Measurements from ENCODE around the gene MAPK1. TPM values are rescaled to one million over a fixed set of nuclear protein-coding genes. Genes with fewer than 3 reads are reported as not detected.

MAPK1 gene
- total and polyA plus RNA-seq, 9 of the 15 experiments (the other 6 are each of a cell fraction or from before 2014, with no cell fraction given), result 46.3 to 575 (median 283) TPM

DNA sequence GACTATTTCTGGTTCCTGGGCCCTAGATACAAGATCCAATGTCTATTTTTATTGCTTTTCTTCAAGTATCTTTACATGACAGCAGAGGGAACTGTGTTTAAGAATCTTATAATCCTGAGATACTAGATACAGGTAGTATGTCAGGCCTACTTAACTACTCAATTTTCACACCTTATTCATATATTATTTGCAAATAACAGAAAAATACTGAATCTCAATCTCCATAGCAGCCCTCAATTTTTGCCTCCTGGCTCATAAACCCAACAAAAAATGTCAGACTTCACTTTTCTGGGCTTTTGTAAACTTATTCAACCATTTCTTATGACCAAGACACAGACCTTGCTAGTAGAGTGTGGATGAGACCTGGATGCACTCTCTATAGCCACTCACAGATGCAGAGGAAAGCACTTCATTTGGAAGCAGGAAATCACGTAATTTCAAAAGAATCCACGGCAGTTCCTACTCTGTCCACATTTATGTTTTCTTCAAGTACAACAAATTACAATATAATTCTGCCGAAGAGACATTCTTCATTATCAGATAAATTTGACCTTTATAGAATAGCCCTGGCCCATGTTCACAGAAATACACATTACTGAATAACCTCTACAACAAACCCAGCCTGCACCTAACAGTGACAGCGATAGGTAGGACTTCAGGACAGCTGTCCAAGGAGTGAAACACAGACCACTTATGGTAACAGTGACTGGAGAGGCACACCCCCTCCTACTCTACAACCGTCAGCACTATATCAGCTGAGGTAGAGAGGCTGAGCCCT lies 69.8 kb downstream of the MAPK1 start (continued):
- no peak for TF ChIP-seq KHSRP (IDR thresholded peaks at IDR 0.05)
- TF ChIP-seq, protein P1, sequence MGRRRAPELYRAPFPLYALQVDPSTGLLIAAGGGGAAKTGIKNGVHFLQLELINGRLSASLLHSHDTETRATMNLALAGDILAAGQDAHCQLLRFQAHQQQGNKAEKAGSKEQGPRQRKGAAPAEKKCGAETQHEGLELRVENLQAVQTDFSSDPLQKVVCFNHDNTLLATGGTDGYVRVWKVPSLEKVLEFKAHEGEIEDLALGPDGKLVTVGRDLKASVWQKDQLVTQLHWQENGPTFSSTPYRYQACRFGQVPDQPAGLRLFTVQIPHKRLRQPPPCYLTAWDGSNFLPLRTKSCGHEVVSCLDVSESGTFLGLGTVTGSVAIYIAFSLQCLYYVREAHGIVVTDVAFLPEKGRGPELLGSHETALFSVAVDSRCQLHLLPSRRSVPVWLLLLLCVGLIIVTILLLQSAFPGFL (CRISPR knock-in tag; IDR thresholded peaks at IDR 0.05), result peak; percentile 85; the same call in 1 of the 2 replicates

DNA sequence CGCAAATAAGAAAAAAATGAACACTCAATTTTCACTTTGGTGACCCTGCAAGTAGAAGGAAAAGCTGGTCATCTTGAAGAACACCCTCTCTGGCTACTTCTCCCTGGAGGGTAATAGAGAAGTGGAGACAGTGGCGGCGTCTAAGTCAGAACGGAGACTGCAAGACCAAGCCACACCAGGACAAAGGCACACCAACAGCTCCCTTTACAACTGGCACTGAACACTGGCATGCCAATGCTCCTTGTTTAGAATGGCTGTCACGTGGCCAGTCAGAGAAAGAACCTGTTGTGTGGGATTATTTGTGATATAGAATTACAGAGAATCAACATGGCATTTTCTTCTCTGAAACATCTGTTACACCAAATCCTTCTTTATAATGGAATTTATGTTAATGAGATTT lies 70.6 kb downstream of the MAPK1 start:
- in situ Hi-C loops (cut with MboI), result no loop called here
- ChIA-PET POLR2A (interaction anchor here (0.8 to 3.6 kb wide), 9 partner anchors 9 to 52 kb away, joined by 3 to 16 read pairs (median 5); no protein-coding TSS in a partner anchor), CTCF (ENCODE audit: low intra/inter-chr PET ratio) (no interaction called here)
- Histone ChIP-seq H3K9me1 (ENCODE audit: control insufficient read depth, insufficient read depth, low read length) (peaks cover 8% of the 10 kb centered on the region), H3K4me1 (replicated peaks in 1 of 2; ENCODE audit: control insufficient read depth in 2 of 2, insufficient read depth in 2 of 2, low read length in 2 of 2) (peaks cover 0 to 5% of the 10 kb centered on the region in 2 experiments; a peak in 3 of 5 replicates), H4K20me1 (replicated peaks; ENCODE audit: control insufficient read depth, insufficient read depth, low read length) (peaks cover 5% of the 10 kb centered on the region), H3K79me2 (ENCODE audit: control insufficient read depth, insufficient read depth, low read length) (no peaks in the 10 kb centered on the region), H3K4me3 (no peak overlapping the region), H3K4me2 (ENCODE audit: insufficient read depth, low read length) (no peak overlapping the region), H3K27me3 (ENCODE audit: control insufficient read depth in 2 of 2, insufficient read depth in 2 of 2, low read length in 2 of 2) (no peaks in the 10 kb centered on the region), H3K9me3 (replicated peaks; ENCODE audit: control insufficient read depth, insufficient read depth, low read depth, low read length) (no peaks in the 10 kb centered on the region), H3K9ac (ENCODE audit: insufficient read depth in 1 of 2, low read depth in 2 of 2, low read length in 2 of 2) (no peak overlapping the region), H2AFZ (ENCODE audit: low read depth, low read length) (no peak overlapping the region), H3K36me3 (ENCODE audit: control insufficient read depth, insufficient read depth, low read length) (peaks cover 87% of the 10 kb centered on the region), H3K27ac (ENCODE audit: extremely low read depth, low read depth, low read length) (no peak overlapping the region)
- no peak for ATAC-seq
- intact Hi-C loops (cut with micrococcal nuclease), result no loop called here
- no peak for FAIRE-seq
- 93% methylated on average over 5 of the region's 5 CpGs for WGBS (ENCODE audit: insufficient coverage, low coverage, missing lambda C conversion rate)
- peak in 2 of 4 experiments; percentile 38 to 47 for DNase-seq (ENCODE audit: extremely low read depth in 1 of 4, low spot score in 3 of 4)
- BruUV-seq (replicated peaks), result TSS peak; percentile 15
- TF ChIP-seq ZBTB8A (IDR thresholded peaks at IDR 0.05; ENCODE audit: partially characterized antibody) (no peak), MED1 (CRISPR knock-in tag; IDR thresholded peaks at IDR 0.05; ENCODE audit: borderline replicate concordance) (peak; percentile 78; the same call in 1 of the 2 replicates), GATA2 (CRISPR knock-in tag; IDR thresholded peaks at IDR 0.05) (no peak), ZNF224 (CRISPR knock-in tag; IDR thresholded peaks at IDR 0.05) (peak; percentile 64; the same call in 1 of the 2 replicates), TEAD4 (IDR thresholded peaks at IDR 0.05; ENCODE audit: low read length) (no peak), TEAD4 (CRISPR knock-in tag; IDR thresholded peaks at IDR 0.05; ENCODE audit: borderline replicate concordance) (0 out of 2 replicates have a peak, but pooled peaks have one; percentile 41)
- TF ChIP-seq, protein P2, sequence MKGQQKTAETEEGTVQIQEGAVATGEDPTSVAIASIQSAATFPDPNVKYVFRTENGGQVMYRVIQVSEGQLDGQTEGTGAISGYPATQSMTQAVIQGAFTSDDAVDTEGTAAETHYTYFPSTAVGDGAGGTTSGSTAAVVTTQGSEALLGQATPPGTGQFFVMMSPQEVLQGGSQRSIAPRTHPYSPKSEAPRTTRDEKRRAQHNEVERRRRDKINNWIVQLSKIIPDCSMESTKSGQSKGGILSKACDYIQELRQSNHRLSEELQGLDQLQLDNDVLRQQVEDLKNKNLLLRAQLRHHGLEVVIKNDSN (CRISPR knock-in tag; IDR thresholded peaks at IDR 0.05), result peak; percentile 43; the same call in 1 of the 2 replicates
- TF ChIP-seq, protein P3, sequence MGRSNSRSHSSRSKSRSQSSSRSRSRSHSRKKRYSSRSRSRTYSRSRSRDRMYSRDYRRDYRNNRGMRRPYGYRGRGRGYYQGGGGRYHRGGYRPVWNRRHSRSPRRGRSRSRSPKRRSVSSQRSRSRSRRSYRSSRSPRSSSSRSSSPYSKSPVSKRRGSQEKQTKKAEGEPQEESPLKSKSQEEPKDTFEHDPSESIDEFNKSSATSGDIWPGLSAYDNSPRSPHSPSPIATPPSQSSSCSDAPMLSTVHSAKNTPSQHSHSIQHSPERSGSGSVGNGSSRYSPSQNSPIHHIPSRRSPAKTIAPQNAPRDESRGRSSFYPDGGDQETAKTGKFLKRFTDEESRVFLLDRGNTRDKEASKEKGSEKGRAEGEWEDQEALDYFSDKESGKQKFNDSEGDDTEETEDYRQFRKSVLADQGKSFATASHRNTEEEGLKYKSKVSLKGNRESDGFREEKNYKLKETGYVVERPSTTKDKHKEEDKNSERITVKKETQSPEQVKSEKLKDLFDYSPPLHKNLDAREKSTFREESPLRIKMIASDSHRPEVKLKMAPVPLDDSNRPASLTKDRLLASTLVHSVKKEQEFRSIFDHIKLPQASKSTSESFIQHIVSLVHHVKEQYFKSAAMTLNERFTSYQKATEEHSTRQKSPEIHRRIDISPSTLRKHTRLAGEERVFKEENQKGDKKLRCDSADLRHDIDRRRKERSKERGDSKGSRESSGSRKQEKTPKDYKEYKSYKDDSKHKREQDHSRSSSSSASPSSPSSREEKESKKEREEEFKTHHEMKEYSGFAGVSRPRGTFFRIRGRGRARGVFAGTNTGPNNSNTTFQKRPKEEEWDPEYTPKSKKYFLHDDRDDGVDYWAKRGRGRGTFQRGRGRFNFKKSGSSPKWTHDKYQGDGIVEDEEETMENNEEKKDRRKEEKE (IDR thresholded peaks at IDR 0.05; ENCODE audit: borderline replicate concordance in 1 of 2, control insufficient read depth in 1 of 2, low read depth in 2 of 2, low read length in 1 of 2), result no peak
- TF ChIP-seq, protein P4, sequence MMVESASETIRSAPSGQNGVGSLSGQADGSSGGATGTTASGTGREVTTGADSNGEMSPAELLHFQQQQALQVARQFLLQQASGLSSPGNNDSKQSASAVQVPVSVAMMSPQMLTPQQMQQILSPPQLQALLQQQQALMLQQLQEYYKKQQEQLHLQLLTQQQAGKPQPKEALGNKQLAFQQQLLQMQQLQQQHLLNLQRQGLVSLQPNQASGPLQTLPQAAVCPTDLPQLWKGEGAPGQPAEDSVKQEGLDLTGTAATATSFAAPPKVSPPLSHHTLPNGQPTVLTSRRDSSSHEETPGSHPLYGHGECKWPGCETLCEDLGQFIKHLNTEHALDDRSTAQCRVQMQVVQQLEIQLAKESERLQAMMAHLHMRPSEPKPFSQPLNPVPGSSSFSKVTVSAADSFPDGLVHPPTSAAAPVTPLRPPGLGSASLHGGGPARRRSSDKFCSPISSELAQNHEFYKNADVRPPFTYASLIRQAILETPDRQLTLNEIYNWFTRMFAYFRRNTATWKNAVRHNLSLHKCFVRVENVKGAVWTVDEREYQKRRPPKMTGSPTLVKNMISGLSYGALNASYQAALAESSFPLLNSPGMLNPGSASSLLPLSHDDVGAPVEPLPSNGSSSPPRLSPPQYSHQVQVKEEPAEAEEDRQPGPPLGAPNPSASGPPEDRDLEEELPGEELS (CRISPR knock-in tag; IDR thresholded peaks at IDR 0.05; ENCODE audit: borderline replicate concordance), result 0 out of 2 replicates have a peak, but pooled peaks have one; percentile 35
